ENCODE data around the gene FCHSD1.

FCHSD1 gene

DNA sequence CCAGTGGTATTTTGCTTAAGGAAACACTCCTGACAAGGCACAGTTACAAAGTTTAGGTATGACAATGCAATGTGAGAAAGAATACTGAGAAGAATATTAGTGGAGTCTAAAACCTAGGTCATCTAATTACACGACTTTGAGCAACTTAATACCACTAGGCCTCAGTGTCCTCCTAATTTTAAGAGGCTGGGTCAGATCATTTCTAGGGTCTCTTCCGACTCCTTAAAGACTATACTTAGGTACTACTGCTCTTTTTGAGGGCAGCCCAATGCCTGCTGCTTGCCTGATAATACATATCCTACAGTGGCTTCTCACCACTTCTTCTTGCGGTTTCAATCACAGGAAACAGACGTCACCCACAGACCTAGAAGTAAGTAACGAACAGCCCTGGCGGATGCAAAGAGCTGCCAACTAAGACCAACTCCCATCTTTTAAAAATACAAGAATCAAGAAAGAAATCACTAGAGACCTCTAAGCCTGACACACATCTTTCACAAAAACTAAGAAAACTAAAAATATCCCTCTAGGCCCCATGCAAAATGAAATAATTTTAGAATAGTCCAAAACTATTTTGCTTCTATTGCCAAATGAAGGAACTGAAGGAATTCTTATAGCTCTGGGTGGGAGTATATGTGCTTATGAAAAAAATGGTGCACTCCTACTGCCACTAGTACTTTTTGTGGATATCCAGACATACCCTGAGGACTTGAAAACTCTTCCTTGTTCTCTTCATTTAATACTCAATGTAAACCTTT is 45.5 kb downstream of the FCHSD1 start:
- no peaks in the 10 kb centered on the region for H3K36me3 ChIP-seq (ENCODE audit: control insufficient read depth in 1 of 2, insufficient read depth in 2 of 2, low read length in 2 of 2)
- no peak overlapping the region for H3K9ac ChIP-seq (ENCODE audit: low read depth in 1 of 2, low read length in 2 of 2)
- no peak overlapping the region for H3K27ac ChIP-seq (ENCODE audit: low read depth, low read length)
- H3K9me3 ChIP-seq (ENCODE audit: control insufficient read depth in 1 of 2, low read length in 2 of 2), result no peaks in the 10 kb centered on the region
- no peak overlapping the region for H3K4me3 ChIP-seq (ENCODE audit: low read depth in 1 of 2, low read length in 2 of 2)
- H3K27me3 ChIP-seq (ENCODE audit: control insufficient read depth in 1 of 2, insufficient read depth in 2 of 2, low read length in 2 of 2), result no peaks in the 10 kb centered on the region
- H3K4me1 ChIP-seq (ENCODE audit: control insufficient read depth in 1 of 2, insufficient read depth in 2 of 2, low read length in 2 of 2), result peaks cover 41 to 42% of the 10 kb centered on the region in 2 donors

DNA sequence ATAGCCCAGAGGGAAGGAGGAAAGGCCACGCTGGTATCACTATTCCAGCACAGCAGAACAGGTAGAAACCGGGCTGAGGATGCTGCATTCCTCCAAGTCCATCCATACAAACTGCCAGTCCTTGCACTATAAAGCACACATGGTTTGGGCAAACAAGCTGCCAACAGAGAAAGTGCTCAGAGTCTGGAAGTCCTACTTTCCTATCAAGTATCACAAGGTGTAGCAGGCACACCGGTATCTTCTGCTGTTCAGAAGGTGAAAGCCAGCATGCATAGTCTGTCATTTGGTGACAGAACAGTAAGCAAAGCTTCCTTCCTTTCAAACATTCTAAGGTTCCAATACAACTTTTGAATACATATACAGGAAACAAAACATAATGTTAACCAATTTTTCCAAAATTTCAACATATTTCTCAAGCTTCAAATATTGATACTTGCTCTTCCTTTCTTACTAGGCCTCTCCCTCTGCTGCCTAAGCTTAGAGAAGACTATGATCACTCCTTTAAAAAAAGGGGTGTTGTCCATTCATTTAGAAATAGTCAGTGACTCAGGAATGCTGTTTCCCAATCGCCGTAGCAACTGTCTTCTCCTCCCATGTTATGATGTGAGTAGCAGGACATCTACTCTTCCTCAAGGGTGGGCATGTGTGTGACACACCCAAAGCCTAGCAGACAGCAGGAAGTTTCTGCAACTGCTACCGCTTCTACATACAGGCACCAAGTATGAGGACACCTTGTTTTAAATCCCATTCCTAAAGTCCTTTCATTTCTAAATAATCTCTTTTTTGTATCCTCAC is 47.1 kb downstream of the FCHSD1 start:
- Histone ChIP-seq H3K4me1 (ENCODE audit: control insufficient read depth in 1 of 2, insufficient read depth in 2 of 2, low read length in 2 of 2) (peaks cover 33 to 43% of the 10 kb centered on the region in 2 donors), H3K27ac (ENCODE audit: low read depth, low read length) (no peak overlapping the region), H3K9ac (ENCODE audit: low read depth in 1 of 2, low read length in 2 of 2) (peak overlapping the region in 1 of 2 donors; percentile 15), H3K4me3 (ENCODE audit: low read depth in 1 of 2, low read length in 2 of 2) (peak overlapping the region in 1 of 2 donors; percentile 4), H3K27me3 (ENCODE audit: control insufficient read depth in 1 of 2, insufficient read depth in 2 of 2, low read length in 2 of 2) (no peaks in the 10 kb centered on the region), H3K36me3 (ENCODE audit: control insufficient read depth in 1 of 2, insufficient read depth in 2 of 2, low read length in 2 of 2) (no peaks in the 10 kb centered on the region), H3K9me3 (ENCODE audit: control insufficient read depth in 1 of 2, low read length in 2 of 2) (no peaks in the 10 kb centered on the region)

DNA sequence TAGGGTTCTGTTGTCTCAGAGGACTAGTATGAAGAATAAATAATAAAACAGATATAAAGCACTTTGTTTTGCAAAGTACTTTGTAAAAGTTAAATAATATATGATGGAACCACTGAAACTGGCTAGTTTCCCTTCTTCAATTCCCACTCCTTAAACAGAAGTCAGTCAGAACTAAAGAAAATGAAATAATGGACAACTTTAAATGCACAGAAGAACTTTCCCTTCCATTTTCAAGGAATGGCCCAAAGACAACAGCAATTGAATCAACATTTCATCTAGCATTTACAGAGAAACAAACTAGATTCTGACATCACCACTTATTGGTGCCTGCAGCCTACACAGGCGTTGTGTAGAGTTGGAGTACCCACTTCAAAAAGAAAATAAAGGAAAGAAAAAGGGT is 48.6 kb downstream of the FCHSD1 start:
- no peaks in the 10 kb centered on the region for H3K36me3 ChIP-seq (ENCODE audit: control insufficient read depth in 1 of 2, insufficient read depth in 2 of 2, low read length in 2 of 2)
- H3K4me1 ChIP-seq (ENCODE audit: control insufficient read depth in 1 of 2, insufficient read depth in 2 of 2, low read length in 2 of 2), result peaks cover 22 to 42% of the 10 kb centered on the region in 2 donors
- no peaks in the 10 kb centered on the region for H3K9me3 ChIP-seq (ENCODE audit: control insufficient read depth in 1 of 2, low read length in 2 of 2)
- no peak overlapping the region for H3K9ac ChIP-seq (ENCODE audit: low read depth in 1 of 2, low read length in 2 of 2)
- no peak overlapping the region for H3K27ac ChIP-seq (ENCODE audit: low read depth, low read length)
- no peak overlapping the region for H3K4me3 ChIP-seq (ENCODE audit: low read depth in 1 of 2, low read length in 2 of 2)
- H3K27me3 ChIP-seq (ENCODE audit: control insufficient read depth in 1 of 2, insufficient read depth in 2 of 2, low read length in 2 of 2), result no peaks in the 10 kb centered on the region

DNA sequence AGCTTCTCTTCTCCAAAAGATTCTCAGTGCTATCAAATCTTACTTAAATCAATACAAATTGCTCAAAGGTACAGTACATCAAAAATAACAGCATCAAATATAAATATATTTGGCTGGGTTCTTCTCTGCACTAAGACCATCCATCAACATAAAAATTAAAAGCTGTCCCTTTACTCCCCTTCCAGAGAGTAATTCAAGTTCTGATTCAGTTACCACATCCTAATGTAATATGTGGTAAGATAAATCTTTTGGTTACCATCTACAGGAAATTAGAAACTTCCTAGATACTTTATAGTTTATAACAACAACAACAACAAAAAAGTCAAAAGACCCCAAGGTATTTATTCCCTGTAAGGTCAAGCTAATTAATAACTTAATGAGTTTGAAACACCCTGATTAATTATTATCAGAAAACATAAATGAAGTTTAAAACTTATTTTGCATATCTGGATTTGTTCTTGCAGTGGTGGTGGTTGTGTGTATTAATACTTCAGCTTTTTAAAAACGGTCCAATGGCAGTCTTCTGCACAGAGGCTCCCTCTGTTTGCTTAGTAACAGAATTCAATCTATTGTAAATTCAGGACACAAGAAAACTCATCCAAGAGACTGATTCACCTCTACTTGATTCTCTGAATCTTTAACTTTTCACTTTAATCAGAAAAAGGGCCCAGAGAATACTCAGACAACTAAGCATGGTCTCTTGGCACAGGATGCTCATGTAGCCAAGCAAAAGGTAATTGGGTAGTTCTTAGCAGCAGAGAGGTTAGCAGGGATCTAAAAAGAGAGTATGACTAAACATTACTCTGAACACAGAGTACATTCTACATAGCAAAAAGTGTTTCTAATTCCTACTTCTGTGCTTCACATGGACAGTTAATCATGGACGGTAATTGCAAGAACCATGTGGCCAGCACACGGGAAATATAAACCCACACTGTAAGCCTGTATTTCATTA is 52.5 kb downstream of the FCHSD1 start:
- Histone ChIP-seq H3K4me3 (ENCODE audit: low read depth in 1 of 2, low read length in 2 of 2) (no peak overlapping the region), H3K9me3 (ENCODE audit: control insufficient read depth in 1 of 2, low read length in 2 of 2) (no peaks in the 10 kb centered on the region), H3K36me3 (ENCODE audit: control insufficient read depth in 1 of 2, insufficient read depth in 2 of 2, low read length in 2 of 2) (peaks cover 6 to 7% of the 10 kb centered on the region in 2 donors), H3K27ac (ENCODE audit: low read depth, low read length) (no peak overlapping the region), H3K27me3 (ENCODE audit: control insufficient read depth in 1 of 2, insufficient read depth in 2 of 2, low read length in 2 of 2) (no peaks in the 10 kb centered on the region), H3K9ac (ENCODE audit: low read depth in 1 of 2, low read length in 2 of 2) (no peak overlapping the region), H3K4me1 (ENCODE audit: control insufficient read depth in 1 of 2, insufficient read depth in 2 of 2, low read length in 2 of 2) (peaks cover 7 to 26% of the 10 kb centered on the region in 2 donors)

DNA sequence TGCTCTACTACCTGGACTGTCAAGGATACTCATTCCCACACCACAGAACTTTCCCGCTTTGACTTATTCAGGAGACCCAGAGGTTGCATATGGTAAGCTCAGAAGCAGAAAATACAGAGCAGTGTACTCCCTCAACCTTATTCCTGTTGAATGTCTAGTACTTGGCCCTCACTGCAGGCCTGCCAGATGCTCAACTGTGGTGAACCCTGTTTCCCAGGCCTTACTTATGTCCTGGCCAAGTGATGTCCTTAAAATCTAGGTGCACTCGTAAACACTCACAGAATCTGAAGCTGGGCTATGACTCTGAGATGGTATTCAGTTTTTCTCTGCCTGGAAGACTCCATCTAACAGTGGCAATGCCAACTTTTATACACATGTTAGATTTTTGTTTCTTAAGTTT is 53.4 kb downstream of the FCHSD1 start:
- H3K9me3 ChIP-seq (ENCODE audit: control insufficient read depth in 1 of 2, low read length in 2 of 2), result no peaks in the 10 kb centered on the region
- peaks cover 7 to 10% of the 10 kb centered on the region in 2 donors for H3K36me3 ChIP-seq (ENCODE audit: control insufficient read depth in 1 of 2, insufficient read depth in 2 of 2, low read length in 2 of 2)
- H3K4me3 ChIP-seq (ENCODE audit: low read depth in 1 of 2, low read length in 2 of 2), result no peak overlapping the region
- H3K9ac ChIP-seq (ENCODE audit: low read depth in 1 of 2, low read length in 2 of 2), result no peak overlapping the region
- no peaks in the 10 kb centered on the region for H3K27me3 ChIP-seq (ENCODE audit: control insufficient read depth in 1 of 2, insufficient read depth in 2 of 2, low read length in 2 of 2)
- H3K4me1 ChIP-seq (ENCODE audit: control insufficient read depth in 1 of 2, insufficient read depth in 2 of 2, low read length in 2 of 2), result peaks cover 6 to 25% of the 10 kb centered on the region in 2 donors
- no peak overlapping the region for H3K27ac ChIP-seq (ENCODE audit: low read depth, low read length)

DNA sequence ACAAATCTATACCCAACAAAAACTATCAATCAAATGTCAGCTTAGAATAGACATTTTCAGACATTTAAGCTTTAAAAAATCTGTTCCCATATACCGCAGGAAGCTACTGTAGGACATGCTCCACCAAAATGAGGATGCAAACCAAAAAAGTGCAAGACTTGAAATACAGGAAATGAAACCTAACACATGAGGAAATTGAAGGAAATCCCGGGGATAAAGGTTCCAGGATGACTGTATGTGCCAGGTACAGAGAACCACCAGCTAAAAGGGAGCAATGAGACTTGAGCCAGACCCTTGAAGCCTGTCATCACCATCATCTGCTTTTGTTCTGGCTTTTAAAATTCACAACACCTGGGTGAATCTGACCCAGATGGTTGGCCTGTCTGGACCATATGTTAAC is 53.8 kb downstream of the FCHSD1 start:
- H3K4me1 ChIP-seq (ENCODE audit: control insufficient read depth in 1 of 2, insufficient read depth in 2 of 2, low read length in 2 of 2), result peaks cover 6 to 26% of the 10 kb centered on the region in 2 donors
- no peak overlapping the region for H3K9ac ChIP-seq (ENCODE audit: low read depth in 1 of 2, low read length in 2 of 2)
- peaks cover 7 to 10% of the 10 kb centered on the region in 2 donors for H3K36me3 ChIP-seq (ENCODE audit: control insufficient read depth in 1 of 2, insufficient read depth in 2 of 2, low read length in 2 of 2)
- no peak overlapping the region for H3K4me3 ChIP-seq (ENCODE audit: low read depth in 1 of 2, low read length in 2 of 2)
- H3K27me3 ChIP-seq (ENCODE audit: control insufficient read depth in 1 of 2, insufficient read depth in 2 of 2, low read length in 2 of 2), result no peaks in the 10 kb centered on the region
- H3K9me3 ChIP-seq (ENCODE audit: control insufficient read depth in 1 of 2, low read length in 2 of 2), result no peaks in the 10 kb centered on the region
- H3K27ac ChIP-seq (ENCODE audit: low read depth, low read length), result no peak overlapping the region

DNA sequence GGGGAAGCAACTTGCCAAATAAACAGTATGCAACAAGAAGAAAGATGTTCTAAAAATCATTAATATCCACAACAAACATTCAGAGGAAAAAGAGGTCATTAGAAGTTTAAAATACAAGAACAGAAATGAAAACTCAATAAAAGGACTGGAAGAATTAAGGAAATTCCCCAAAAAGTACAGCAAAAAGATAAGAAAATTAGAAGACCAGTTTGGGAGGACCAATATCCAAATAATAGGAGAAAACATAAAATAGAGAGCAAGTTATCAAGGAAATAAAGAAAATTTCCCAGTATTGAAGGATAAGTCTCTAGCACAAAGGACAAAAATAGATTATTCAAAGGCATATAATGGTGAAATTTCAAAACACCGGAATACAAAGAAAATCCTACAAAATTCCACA is 54.4 kb downstream of the FCHSD1 start:
- Histone ChIP-seq H3K27me3 (ENCODE audit: control insufficient read depth in 1 of 2, insufficient read depth in 2 of 2, low read length in 2 of 2) (no peaks in the 10 kb centered on the region), H3K9ac (ENCODE audit: low read depth in 1 of 2, low read length in 2 of 2) (no peak overlapping the region), H3K27ac (ENCODE audit: low read depth, low read length) (no peak overlapping the region), H3K9me3 (ENCODE audit: control insufficient read depth in 1 of 2, low read length in 2 of 2) (no peaks in the 10 kb centered on the region), H3K4me1 (ENCODE audit: control insufficient read depth in 1 of 2, insufficient read depth in 2 of 2, low read length in 2 of 2) (peaks cover 6 to 29% of the 10 kb centered on the region in 2 donors), H3K36me3 (ENCODE audit: control insufficient read depth in 1 of 2, insufficient read depth in 2 of 2, low read length in 2 of 2) (peaks cover 7 to 10% of the 10 kb centered on the region in 2 donors), H3K4me3 (ENCODE audit: low read depth in 1 of 2, low read length in 2 of 2) (no peak overlapping the region)

DNA sequence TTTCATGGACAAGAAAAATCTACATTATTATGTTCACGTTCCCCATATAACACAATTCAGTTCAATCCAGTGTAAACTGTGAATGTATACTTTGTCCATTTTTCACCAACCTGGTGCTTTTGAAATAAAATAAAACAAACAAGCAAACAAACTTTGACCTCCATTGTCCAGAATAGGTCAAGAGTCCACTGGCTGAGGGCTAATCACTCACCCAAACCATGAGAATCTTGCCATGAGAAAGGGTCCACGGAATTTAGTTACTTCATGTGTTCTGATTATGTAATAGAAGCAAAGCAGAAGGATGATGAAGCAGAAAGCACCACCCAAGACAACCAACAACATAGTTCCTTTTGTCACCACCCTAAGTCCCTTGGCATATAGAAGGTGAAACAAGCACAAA is 61.1 kb downstream of the FCHSD1 start:
- H3K4me3 ChIP-seq (ENCODE audit: low read depth in 1 of 2, low read length in 2 of 2), result no peak overlapping the region
- no peaks in the 10 kb centered on the region for H3K27me3 ChIP-seq (ENCODE audit: control insufficient read depth in 1 of 2, insufficient read depth in 2 of 2, low read length in 2 of 2)
- H3K4me1 ChIP-seq (ENCODE audit: control insufficient read depth in 1 of 2, insufficient read depth in 2 of 2, low read length in 2 of 2), result peaks cover 0 to 8% of the 10 kb centered on the region in 2 donors
- H3K36me3 ChIP-seq (ENCODE audit: control insufficient read depth in 1 of 2, insufficient read depth in 2 of 2, low read length in 2 of 2), result peaks cover 23 to 36% of the 10 kb centered on the region in 2 donors
- H3K9me3 ChIP-seq (ENCODE audit: control insufficient read depth in 1 of 2, low read length in 2 of 2), result no peaks in the 10 kb centered on the region
- H3K27ac ChIP-seq (ENCODE audit: low read depth, low read length), result no peak overlapping the region
- H3K9ac ChIP-seq (ENCODE audit: low read depth in 1 of 2, low read length in 2 of 2), result no peak overlapping the region
